Measurements from ENCODE around the gene IL25.

GRCh38 chr14:23398348-23398747, 25.7 kb downstream of the IL25 start:
- TF ChIP-seq EP300 (IDR thresholded peaks at IDR 0.05) (no peak), POLR2AphosphoS5 (IDR thresholded peaks at IDR 0.05) (no peak), CTCF (IDR thresholded peaks at IDR 0.05) (no peak)

All from stomach (tissue), 4 donors.